ENCODE results near the gene DOCK11.
"Not testable (repeated sequence)": the region's sequence is repeated elsewhere in the genome, so short reads cannot be mapped to it uniquely, and the experiment has no call there.

The DOCK11 gene

GRCh38 chrX:118724365-118724764 lies 228.8 kb downstream of the DOCK11 start:
- H3K27ac ChIP-seq, result no peak overlapping the region
- H3K4me3 ChIP-seq, result no peak overlapping the region

- no peak overlapping the region for H3K27ac ChIP-seq
Measured at GRCh38 chrX:118724775-118725174, 229.2 kb downstream of the DOCK11 start.

GRCh38 chrX:118726396-118726795 lies 230.8 kb downstream of the DOCK11 start:
- H3K4me3 ChIP-seq, result peak overlapping the region in 2 of 7 experiments; percentile 56 to 63
- H3K27ac ChIP-seq, result peak overlapping the region in 14 of 21 experiments; percentile 86 to 98 (median 94)

More at GRCh38 chrX:118724775-118725174, 229.2 kb downstream of the DOCK11 start:
- no peak overlapping the region for H3K4me3 ChIP-seq

- Histone ChIP-seq H3K4me3 (peak within 1 kb of the TSS; percentile 50 to 73 (median 64)), H3K27ac (peak within 1 kb of the TSS; percentile 85 to 99 (median 94))
Measured at GRCh38 chrX:118726887-118727685, 231.5 kb downstream of the DOCK11 start, which contains the start of gene IL13RA1. TSS of gene IL13RA1 (plus strand) at chrX:118727606. CDS start at chrX:118727639, 33 bp downstream.

- H3K27ac ChIP-seq, result peak overlapping the region; percentile 85 to 99 (median 94)
- peak overlapping the region; percentile 50 to 73 (median 64) for H3K4me3 ChIP-seq
Measured at GRCh38 chrX:118727686-118728339, 232.2 kb downstream of the DOCK11 start.

GRCh38 chrX:118729042-118729652 lies 233.5 kb downstream of the DOCK11 start:
- Histone ChIP-seq H3K27ac (peak overlapping the region in 10 of 21 experiments; percentile 33 to 96 (median 90)), H3K4me3 (peak overlapping the region in 3 of 7 experiments; percentile 50 to 67 (median 63))

GRCh38 chrX:118730500-118731247 lies 235.1 kb downstream of the DOCK11 start:
- H3K27ac ChIP-seq, result peak overlapping the region in 15 of 21 experiments; percentile 5 to 67 (median 47)
- no peak overlapping the region for H3K4me3 ChIP-seq

GRCh38 chrX:118732551-118732950 lies 236.9 kb downstream of the DOCK11 start:
- not testable (repeated sequence) for H3K27ac ChIP-seq

GRCh38 chrX:118734909-118735308 lies 239.3 kb downstream of the DOCK11 start:
- no peak overlapping the region for H3K4me3 ChIP-seq

More at GRCh38 chrX:118732551-118732950, 236.9 kb downstream of the DOCK11 start:
- not testable (repeated sequence) for H3K4me3 ChIP-seq

More at GRCh38 chrX:118734909-118735308, 239.3 kb downstream of the DOCK11 start:
- no peak overlapping the region for H3K27ac ChIP-seq
